GM18861 (cell line): ENCODE measurements around the gene TUBE1.
"Not testable (repeated sequence)": the region's sequence is repeated elsewhere in the genome, so short reads cannot be mapped to it uniquely, and the experiment has no call there.

ENCODE experiments used
- ATAC-seq: cut with Tn5 transposase; IDR thresholded peaks from one replicate; pipeline ENCODE4 v1.9.1; 2021; ENCODE audit not compliant: unreplicated experiment

TUBE1 gene, protein sequence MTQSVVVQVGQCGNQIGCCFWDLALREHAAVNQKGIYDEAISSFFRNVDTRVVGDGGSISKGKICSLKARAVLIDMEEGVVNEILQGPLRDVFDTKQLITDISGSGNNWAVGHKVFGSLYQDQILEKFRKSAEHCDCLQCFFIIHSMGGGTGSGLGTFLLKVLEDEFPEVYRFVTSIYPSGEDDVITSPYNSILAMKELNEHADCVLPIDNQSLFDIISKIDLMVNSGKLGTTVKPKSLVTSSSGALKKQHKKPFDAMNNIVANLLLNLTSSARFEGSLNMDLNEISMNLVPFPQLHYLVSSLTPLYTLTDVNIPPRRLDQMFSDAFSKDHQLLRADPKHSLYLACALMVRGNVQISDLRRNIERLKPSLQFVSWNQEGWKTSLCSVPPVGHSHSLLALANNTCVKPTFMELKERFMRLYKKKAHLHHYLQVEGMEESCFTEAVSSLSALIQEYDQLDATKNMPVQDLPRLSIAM

DNA sequence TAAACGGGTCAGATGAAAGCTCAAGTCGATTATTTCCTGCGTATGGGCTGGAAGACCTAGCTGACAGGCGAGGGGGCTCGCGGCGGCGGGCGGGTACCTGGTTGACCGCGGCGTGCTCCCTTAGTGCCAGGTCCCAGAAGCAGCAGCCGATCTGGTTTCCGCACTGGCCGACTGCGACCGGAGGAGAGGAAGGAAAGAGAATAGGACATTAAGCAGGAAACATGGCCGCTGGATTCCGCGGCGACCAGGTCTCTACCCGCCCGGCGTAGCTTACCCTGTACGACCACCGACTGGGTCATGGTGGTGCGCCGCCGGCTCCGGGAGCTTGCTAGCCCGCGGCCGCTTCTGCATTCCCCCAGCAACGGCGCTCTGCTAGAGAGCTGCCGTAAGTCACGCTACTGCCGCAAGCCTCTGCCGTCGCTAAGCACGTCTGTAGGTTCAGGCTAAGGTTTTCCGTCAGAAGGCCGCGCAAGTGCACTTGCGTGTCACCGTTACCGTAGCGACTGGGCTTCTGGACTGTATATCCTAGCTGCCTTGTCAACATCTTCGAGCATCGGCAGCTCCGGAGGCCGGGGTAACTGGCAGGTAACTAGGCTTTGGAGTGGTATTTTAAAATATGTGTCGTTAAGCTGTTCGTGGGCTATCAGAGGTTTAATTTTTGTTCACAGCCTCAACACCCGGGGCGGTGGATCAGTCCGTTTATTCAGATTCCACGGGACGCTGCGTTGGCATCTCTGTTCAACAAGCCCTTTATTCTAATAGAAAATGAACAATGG, at the start of gene TUBE1, which contains the start of gene FAM229B:
Gene TUBE1, minus strand, starts transcription at position 347 of the 776 bp plus-strand sequence. Its CDS starts 48 bp downstream, at position 299.
Gene FAM229B, plus strand, starts transcription at position 456 of the 776 bp plus-strand sequence. CDS start 11,693 bp downstream, outside the sequence.
- ATAC-seq = peak; percentile 99

DNA sequence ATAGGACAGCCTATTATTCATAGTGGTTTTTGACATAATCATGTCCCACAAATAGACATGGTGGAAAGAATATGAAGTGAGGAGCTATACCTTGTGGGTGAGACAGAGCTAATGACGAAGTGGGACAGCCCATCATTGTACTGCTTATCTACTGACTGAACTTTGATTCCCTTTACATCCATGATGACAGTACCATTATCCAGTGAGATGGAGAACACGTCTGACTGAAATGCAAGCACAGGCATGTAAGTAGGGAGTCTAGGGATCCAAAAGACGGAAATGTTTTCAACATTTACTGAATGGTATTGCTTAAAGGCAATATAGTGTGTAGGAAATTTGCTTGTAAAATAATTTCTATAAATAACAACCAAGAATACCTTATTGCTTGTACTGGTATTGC, 43.6 kb upstream of the TUBE1 start:
- no peak for ATAC-seq

GRCh38 chr6:112128208-112128607, 40.9 kb upstream of the TUBE1 start:
- ATAC-seq = no peak

GRCh38 chr6:112123982-112124381, 36.7 kb upstream of the TUBE1 start:
- ATAC-seq = no peak

DNA sequence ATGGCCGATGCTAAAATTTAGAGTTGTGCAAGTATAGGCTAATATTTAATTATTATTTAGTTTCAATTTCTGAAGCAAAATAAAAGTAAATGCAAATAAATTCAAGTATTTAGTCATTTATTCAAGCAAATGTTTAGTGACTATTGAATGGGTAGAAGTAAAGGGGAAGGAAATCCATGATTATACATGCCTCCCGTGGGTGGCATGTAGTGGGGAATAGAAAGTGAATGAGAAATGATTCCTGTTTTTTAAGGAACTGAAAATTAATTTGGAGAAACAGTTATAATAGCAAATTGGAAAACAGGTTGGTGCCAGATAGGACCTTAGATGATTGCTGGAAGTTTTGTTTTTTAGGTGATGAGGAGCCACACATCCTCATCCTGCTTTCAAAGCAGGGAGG, 35.5 kb upstream of the TUBE1 start:
- ATAC-seq = no peak

GRCh38 chr6:112118034-112118433, 30.8 kb upstream of the TUBE1 start:
- no peak for ATAC-seq

DNA sequence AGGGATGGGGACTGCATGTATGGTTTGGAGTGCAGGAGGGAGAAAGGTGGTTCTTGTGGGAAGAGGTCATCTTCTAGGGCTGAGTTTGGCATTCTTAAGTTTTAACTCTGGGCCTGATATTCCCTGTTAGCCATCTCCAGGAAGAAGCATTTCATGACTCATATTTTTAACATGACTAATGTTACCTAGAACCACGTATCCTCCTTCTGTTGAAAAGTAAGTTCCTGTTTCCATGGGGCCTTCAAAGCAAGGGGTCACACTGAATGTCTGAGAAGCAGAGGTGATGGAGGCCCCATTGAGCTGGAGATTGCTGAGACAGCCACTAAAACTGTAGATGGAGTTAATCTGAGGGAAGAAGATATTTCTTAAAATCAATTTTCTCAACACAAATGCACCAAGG, 30.3 kb upstream of the TUBE1 start:
- no peak for ATAC-seq

GRCh38 chr6:112116221-112116620, 28.9 kb upstream of the TUBE1 start:
- ATAC-seq = no peak

GRCh38 chr6:112114577-112115223, 27.4 kb upstream of the TUBE1 start:
- ATAC-seq = no peak

- ATAC-seq = no peak
These were observed 26.6 kb upstream of the TUBE1 start for GRCh38 chr6:112113918-112114317.

GRCh38 chr6:112113431-112113830, 26.1 kb upstream of the TUBE1 start:
- no peak for ATAC-seq

DNA sequence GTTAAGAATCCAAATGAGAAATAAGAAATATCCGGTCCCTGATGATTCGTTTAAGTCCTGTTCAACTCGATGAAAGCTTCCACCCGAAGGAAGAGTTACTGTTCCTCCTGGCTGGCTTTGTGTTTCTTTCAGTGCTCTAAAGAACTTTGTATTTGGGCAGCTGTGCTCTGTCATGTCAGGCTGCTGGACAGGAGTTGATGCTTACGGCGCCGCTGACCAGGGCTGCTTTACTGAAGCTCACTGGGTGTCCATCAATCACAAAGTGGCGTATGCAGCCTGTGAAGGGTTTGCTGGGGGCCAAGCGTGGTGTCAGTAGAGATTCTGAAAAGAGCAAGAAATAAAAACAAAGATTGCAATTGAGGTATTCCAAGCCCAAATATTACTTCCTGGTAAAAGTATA, 22.0 kb upstream of the TUBE1 start:
- ATAC-seq = no peak

DNA sequence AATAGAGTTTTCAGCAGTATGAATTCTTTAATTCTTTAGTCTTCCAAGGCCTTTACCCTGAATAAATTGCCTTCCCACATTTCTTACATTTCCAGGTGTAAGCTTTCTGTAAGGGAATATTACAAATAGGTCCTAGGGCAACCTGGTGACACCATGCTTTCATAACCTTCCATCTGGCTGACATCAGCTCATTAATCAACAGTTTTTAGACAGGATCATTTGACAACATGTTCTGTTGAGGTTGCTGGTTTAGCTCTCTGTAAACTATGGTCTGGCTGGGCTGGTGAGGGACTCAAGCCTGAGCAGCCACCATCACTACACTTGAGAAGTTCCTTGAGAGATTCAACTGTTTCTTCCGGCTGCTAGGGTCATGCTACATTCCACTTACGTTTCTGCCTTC, 19.3 kb upstream of the TUBE1 start:
- no peak for ATAC-seq

GRCh38 chr6:112106026-112106425, 18.7 kb upstream of the TUBE1 start:
- ATAC-seq = not testable (repeated sequence)

GRCh38 chr6:112100561-112100960, 13.3 kb upstream of the TUBE1 start:
- no peak for ATAC-seq

DNA sequence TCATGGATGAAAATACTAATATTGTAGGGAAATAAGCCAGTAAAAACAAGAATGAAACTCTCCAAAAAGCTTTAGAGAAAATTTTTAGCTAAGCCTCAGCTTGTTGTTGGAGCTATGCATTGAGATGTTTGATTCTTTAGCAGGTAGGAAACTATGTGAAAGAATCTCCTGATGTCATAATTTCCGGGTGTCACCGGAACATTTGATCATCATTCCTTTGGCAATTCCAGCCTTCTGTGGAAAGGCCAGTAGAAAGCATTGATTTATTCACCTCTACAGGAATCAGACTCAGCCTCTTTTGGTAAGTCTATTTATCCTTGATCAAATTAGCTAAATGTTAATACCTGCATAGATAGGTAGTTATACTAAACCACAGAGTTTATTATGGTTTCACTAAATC, 9.6 kb upstream of the TUBE1 start:
- no peak for ATAC-seq

- ATAC-seq = no peak
These were observed 634 bp upstream of the TUBE1 start for GRCh38 chr6:112087916-112088315.

GRCh38 chr6:112086744-112087135, 542 bp downstream of the TUBE1 start:
- ATAC-seq = peak; percentile 30

DNA sequence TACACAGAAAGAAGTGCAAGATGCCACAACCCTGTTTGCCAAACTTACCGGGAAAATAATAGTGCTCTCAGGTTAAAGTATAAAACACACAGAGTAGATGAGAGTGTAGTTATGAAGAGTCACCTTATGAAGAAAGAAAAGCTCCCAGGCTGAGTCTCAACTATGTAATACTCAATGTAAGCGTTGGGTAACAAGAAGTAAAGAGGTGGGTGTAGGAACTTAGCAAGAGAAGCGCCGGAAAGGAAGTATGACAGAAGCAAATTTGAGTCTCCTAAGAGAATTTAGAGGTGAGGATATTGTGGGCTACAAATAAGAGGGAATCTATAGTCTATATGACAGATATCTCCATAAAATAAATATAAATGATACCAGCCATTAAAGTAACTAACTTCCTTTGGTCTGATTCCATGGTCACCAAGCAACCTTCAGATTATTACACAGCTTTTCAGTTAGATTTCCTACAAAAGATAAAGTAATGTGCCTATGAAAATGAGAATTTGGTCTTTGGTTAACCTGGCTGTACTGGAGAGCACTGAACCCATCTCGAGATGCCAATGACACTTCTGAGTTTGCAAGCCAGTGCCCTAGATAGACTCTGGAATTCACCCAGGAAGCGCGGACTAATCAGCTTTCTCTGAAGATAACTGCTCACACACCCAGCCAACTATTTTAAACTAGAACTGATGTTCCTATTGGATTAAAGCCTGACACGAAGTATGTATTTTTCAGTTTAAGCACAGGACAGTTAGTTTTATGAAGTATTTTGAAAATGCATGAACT, 1.8 kb downstream of the TUBE1 start:
- ATAC-seq = no peak

DNA sequence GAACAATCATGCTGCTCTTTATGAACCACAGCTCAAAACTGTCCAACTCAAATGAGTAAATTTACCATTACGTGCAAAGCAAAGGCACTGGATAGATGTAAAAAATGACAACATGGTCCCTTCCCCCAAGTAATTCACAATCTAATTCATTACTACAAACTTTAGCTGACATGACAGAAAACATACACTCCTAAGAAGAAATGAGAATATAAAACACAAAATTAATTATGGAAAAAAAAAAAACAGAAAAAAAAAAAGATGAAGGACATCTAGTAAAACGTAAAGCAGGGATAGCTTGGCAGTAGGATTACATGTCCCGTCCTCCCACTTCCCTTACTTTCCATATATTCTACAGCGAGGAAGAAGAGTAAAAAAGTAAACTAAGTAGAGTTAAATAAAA, 5.7 kb downstream of the TUBE1 start:
- no peak for ATAC-seq

DNA sequence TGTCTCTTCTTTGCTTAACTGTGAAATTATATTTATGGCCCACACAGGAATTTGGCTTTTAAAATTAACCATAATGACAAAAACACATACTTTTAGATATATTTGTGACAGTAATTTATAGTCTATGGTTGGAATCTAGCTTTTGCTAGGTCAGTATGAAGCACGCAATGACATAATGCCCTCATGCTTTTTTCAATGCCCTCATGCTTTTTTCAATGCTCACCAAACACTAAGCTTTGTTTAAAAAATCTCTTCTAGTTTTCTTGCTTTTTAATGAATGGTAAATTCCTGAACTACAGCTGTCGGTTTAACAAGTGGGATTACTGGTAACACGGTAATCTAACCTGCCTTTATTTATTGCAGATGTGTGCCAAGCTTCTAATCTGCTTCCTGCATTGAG, 20.7 kb downstream of the TUBE1 start:
- no peak for ATAC-seq
